Measurements from ENCODE around the gene ZBTB46.
"Not testable (repeated sequence)": the region's sequence is repeated elsewhere in the genome, so short reads cannot be mapped to it uniquely, and the experiment has no call there.

Gene ZBTB46

GRCh38 chr20:63734111-63734945 is 96.7 kb downstream of the ZBTB46 start:
- in situ Hi-C loops (cut with HindIII; ENCODE audit: low sequenced_read_pairs): no loop called here
- no peak for DNase-seq (ENCODE audit: low read depth, low spot score)
- no peak overlapping the region for H3K4me3 ChIP-seq (ENCODE audit: low read depth, low read length)

GRCh38 chr20:63733579-63734081 is 97.4 kb downstream of the ZBTB46 start:
- no peak for DNase-seq (ENCODE audit: low read depth, low spot score)
- in situ Hi-C loops (cut with HindIII; ENCODE audit: low sequenced_read_pairs): no loop called here
- TF ChIP-seq, protein P1, sequence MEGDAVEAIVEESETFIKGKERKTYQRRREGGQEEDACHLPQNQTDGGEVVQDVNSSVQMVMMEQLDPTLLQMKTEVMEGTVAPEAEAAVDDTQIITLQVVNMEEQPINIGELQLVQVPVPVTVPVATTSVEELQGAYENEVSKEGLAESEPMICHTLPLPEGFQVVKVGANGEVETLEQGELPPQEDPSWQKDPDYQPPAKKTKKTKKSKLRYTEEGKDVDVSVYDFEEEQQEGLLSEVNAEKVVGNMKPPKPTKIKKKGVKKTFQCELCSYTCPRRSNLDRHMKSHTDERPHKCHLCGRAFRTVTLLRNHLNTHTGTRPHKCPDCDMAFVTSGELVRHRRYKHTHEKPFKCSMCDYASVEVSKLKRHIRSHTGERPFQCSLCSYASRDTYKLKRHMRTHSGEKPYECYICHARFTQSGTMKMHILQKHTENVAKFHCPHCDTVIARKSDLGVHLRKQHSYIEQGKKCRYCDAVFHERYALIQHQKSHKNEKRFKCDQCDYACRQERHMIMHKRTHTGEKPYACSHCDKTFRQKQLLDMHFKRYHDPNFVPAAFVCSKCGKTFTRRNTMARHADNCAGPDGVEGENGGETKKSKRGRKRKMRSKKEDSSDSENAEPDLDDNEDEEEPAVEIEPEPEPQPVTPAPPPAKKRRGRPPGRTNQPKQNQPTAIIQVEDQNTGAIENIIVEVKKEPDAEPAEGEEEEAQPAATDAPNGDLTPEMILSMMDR (IDR thresholded peaks at IDR 0.05; ENCODE audit: low read depth, low read length): no peak
- H3K4me3 ChIP-seq (ENCODE audit: low read depth, low read length): no peak overlapping the region

More at GRCh38 chr20:63734111-63734945, 96.7 kb downstream of the ZBTB46 start:
- TF ChIP-seq, protein P1 (IDR thresholded peaks at IDR 0.05; ENCODE audit: low read depth, low read length): no peak

DNA sequence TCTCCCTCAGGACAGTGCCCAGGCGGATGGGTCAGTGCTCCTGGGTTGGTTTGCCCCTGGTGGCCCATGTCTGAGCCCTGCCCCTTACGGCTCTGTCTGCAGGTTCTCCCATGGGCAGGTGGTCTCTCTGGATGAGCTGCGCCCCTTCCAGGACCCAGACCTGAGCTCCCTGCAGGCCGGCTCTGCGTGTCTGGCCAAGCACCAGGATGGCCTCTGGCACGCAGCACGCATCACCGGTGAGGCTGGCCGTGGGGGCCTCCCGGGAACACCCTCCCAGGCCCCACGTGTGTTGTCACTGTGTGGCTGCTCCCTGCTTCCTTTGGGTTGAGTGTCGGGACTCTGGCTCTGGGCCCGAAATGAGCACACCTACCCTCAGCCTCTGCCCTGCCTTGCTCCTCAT is 97.9 kb downstream of the ZBTB46 start:
- DNase-seq (ENCODE audit: low read depth, low spot score): no peak
- TF ChIP-seq, protein P1 (IDR thresholded peaks at IDR 0.05; ENCODE audit: low read depth, low read length): no peak
- in situ Hi-C loops (cut with HindIII; ENCODE audit: low sequenced_read_pairs): no loop called here
- H3K4me3 ChIP-seq (ENCODE audit: low read depth, low read length): no peak overlapping the region

DNA sequence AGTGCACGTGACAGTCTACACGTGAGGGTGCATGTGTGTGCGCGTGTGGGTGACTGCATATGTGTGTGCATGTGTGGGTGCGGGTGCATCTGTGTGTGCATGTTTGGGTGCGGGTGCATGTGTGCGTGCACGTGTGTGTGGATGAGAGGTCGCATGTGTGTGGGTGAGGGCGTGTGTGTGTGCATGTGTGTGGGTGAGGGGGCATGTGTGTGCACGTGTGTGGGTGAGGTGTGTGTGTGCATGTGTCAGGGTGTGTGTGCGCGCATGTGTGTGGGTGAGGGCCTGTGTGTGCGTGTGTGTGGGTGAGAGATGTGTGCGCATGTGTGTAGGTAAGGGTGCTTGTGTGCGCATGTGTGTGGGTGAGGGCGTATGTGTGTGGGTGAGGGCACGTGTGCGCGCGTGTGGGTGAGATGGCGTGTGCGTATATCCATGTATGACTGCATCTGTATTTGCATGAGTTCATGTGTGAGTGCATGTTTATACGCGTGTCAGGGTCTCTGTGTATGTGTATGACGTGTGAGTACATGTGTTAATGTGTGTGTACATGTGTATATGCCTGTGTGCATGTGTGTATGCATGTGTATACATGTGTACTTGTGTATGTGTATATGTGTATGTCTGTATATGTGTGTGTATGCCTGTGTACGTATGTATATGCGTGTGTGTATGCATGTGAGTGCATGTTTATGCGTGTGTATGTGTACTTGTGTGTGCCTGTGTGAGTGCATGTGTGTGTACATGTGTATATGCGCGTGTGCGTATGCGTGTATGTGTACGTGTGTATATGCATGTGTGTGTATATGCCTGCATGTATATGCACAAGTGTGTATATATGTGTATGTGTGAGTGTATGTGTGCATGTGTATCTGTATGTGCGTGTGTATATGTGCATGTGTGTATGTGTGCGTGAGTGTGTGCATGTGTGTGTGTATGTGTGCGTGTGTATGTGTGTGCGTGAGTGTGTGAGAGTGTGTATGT is 98.7 kb downstream of the ZBTB46 start:
- in situ Hi-C loops (cut with HindIII; ENCODE audit: low sequenced_read_pairs): no loop called here
- no peak overlapping the region for H3K4me3 ChIP-seq (ENCODE audit: low read depth, low read length)
- DNase-seq (ENCODE audit: low read depth, low spot score): no peak
- TF ChIP-seq, protein P1 (IDR thresholded peaks at IDR 0.05; ENCODE audit: low read depth, low read length): no peak

DNA sequence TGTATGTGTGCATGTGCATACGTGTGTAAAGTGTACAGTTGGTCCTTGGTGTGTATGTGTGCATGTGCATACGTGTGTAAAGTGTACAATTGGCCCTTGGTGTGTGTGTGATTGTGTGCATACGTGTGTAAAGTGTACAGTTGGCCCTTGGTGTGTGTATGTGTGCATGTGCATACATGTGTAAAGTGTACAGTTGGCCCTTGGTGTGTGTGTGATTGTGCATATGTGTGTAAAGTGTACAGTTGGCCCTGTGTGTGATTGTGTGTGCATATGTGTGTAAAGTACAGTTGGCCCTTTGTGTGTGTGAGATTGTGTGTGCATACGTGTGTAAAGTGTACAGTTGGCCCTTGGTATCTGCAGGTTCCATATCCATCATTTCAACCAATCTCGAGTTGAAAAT is 99.7 kb downstream of the ZBTB46 start:
- TF ChIP-seq, protein P1 (IDR thresholded peaks at IDR 0.05; ENCODE audit: low read depth, low read length): no peak
- in situ Hi-C loops (cut with HindIII; ENCODE audit: low sequenced_read_pairs): no loop called here
- no peak for DNase-seq (ENCODE audit: low read depth, low spot score)
- H3K4me3 ChIP-seq (ENCODE audit: low read depth, low read length): no peak overlapping the region

GRCh38 chr20:63730189-63730733 is 100.8 kb downstream of the ZBTB46 start:
- in situ Hi-C loops (cut with HindIII; ENCODE audit: low sequenced_read_pairs); DNase-seq (ENCODE audit: low read depth, low spot score): not testable (repeated sequence)

GRCh38 chr20:63722967-63723622 is 108.0 kb downstream of the ZBTB46 start:
- in situ Hi-C loops (cut with HindIII; ENCODE audit: low sequenced_read_pairs); H3K4me3 ChIP-seq (ENCODE audit: low read depth, low read length); DNase-seq (ENCODE audit: low read depth, low spot score): not testable (repeated sequence)

More at GRCh38 chr20:63730189-63730733, 100.8 kb downstream of the ZBTB46 start:
- H3K4me3 ChIP-seq (ENCODE audit: low read depth, low read length): not testable (repeated sequence)
